HepG2 (cell line): ENCODE data around the gene PRRT2. TPM values are rescaled to one million over a fixed set of nuclear protein-coding genes. Genes with fewer than 3 reads are reported as not detected.

Experiments
- AHR ChIP-seq: IDR thresholded peaks from 2 replicates; pipeline ENCODE4 v1.6.1; 2018; ENCODE audit warnings: missing genetic modification reagents, missing compliant biosample characterization
- ASH2L ChIP-seq: fragments of 300-600, 200-600 bp; sonication (generic); IDR thresholded peaks from 2 replicates; pipeline ENCODE4 v1.7.0; 2017; ENCODE audit warnings: low read depth, mild to moderate bottlenecking, moderate library complexity, mixed read lengths, low read length; ENCODE audit not compliant: insufficient read length
- GABPB1 ChIP-seq: IDR thresholded peaks from 2 replicates; pipeline ENCODE4 v1.6.1; 2016; ENCODE audit warnings: mild to moderate bottlenecking, missing genetic modification reagents, moderate library complexity, missing compliant biosample characterization
- SMYD3 ChIP-seq: sonication (generic); formaldehyde crosslinking; IDR thresholded peaks from 2 replicates; pipeline ENCODE4 v1.8.1; 2023; ENCODE audit warnings: mild to moderate bottlenecking, missing genetic modification reagents
- SOX6 ChIP-seq, 2 experiments: fragments of 450-650 bp in 1 of 2; sonication (generic) in 1 of 2; formaldehyde crosslinking in 1 of 2; IDR thresholded peaks; 2 replicates each; pipeline versions ENCODE4 v1.4.0 to v1.6.1; 2017 to 2020; ENCODE audit warnings: antibody characterized with exemption in 1 of 2, mild to moderate bottlenecking in 1 of 2, missing genetic modification reagents in 1 of 2
- ZNF12 ChIP-seq: sonication (generic); formaldehyde crosslinking; IDR thresholded peaks from 2 replicates; pipeline ENCODE4 v1.5.0; 2020; ENCODE audit warnings: missing genetic modification reagents
- ZNF230 ChIP-seq: sonication (generic); formaldehyde crosslinking; IDR thresholded peaks from 2 replicates; pipeline ENCODE4 v1.4.0; 2020; ENCODE audit warnings: mild to moderate bottlenecking, missing genetic modification reagents
- ZNF282 ChIP-seq: fragments of 450-650 bp; IDR thresholded peaks from 2 replicates; pipeline ENCODE4 v1.6.1; 2018; ENCODE audit not compliant: partially characterized antibody
- ZNF510 ChIP-seq: sonication (generic); formaldehyde crosslinking; IDR thresholded peaks from 2 replicates; pipeline ENCODE4 v1.4.0; 2020; ENCODE audit warnings: low read depth, mild to moderate bottlenecking, missing genetic modification reagents
- ZNF605 ChIP-seq: sonication (generic); formaldehyde crosslinking; IDR thresholded peaks from 2 replicates; pipeline ENCODE4 v1.8.0; 2022; ENCODE audit warnings: mild to moderate bottlenecking, missing genetic modification reagents
- polyA plus RNA-seq, 8 experiments: library from polyadenylated mRNA; depleted of rRNA in 3 of 8; stranded (reverse) in 7 of 8; unstranded in 1 of 8; fragments of >200 nt; fragmentation: Illumina TruSeq in 4 of 8; extraction: Trizol in 4 of 8; gene quantifications; 2 replicates each; pipeline versions ENCODE4 v1.2.1 to v1.2.3, GENCODE V29; 2011 to 2016; ENCODE audit warnings: low read depth in 4 of 8, missing spikeins in 1 of 8, mixed read lengths in 1 of 8; ENCODE audit not compliant: insufficient read depth in 1 of 8
- total RNA-seq, 5 experiments: library from RNA; depleted of rRNA; stranded (reverse); fragments of >200 nt; fragmentation: Illumina TruSeq; extraction: Trizol; gene quantifications; 2 replicates each; pipeline ENCODE4 v1.2.3, GENCODE V29; 2016; ENCODE audit warnings: low read depth in 1 of 5
- TF ChIP-seq, protein P1 (sequence below): sonication (generic); formaldehyde crosslinking; IDR thresholded peaks from 2 replicates; pipeline ENCODE4 v1.8.1; 2023; ENCODE audit warnings: mild to moderate bottlenecking, missing genetic modification reagents
- TF ChIP-seq, protein P2 (sequence below): sonication (generic); formaldehyde crosslinking; IDR thresholded peaks from 2 replicates; pipeline ENCODE4 v1.4.0; 2020; ENCODE audit warnings: mild to moderate bottlenecking, missing genetic modification reagents
- TF ChIP-seq, protein P3 (sequence below): sonication (generic); formaldehyde crosslinking; IDR thresholded peaks from 2 replicates; pipeline ENCODE4 v1.4.0; 2020; ENCODE audit warnings: mild to moderate bottlenecking, missing genetic modification reagents
- TF ChIP-seq, protein P4 (sequence below), 2 experiments: sonication (generic) in 1 of 2; formaldehyde crosslinking in 1 of 2; IDR thresholded peaks; 2 replicates each; pipeline versions ENCODE4 v1.4.0 to v1.6.1; 2016 to 2020; ENCODE audit warnings: borderline replicate concordance in 1 of 2, low read depth in 1 of 2, mild to moderate bottlenecking in 1 of 2, missing genetic modification reagents in 1 of 2
- TF ChIP-seq, protein P5 (sequence below): sonication (generic); formaldehyde crosslinking; IDR thresholded peaks from 2 replicates; pipeline ENCODE4 v1.4.0; 2020; ENCODE audit warnings: mild to moderate bottlenecking, missing genetic modification reagents
- TF ChIP-seq, protein P6 (sequence below): sonication (generic); formaldehyde crosslinking; IDR thresholded peaks from 2 replicates; pipeline ENCODE4 v1.5.0; 2020; ENCODE audit warnings: missing genetic modification reagents

Gene PRRT2
- total and polyA plus RNA-seq, 2 of the 13 experiments (the other 11 are each of a cell fraction or from before 2014, with no cell fraction given): 0.51 to 1.1 TPM

DNA sequence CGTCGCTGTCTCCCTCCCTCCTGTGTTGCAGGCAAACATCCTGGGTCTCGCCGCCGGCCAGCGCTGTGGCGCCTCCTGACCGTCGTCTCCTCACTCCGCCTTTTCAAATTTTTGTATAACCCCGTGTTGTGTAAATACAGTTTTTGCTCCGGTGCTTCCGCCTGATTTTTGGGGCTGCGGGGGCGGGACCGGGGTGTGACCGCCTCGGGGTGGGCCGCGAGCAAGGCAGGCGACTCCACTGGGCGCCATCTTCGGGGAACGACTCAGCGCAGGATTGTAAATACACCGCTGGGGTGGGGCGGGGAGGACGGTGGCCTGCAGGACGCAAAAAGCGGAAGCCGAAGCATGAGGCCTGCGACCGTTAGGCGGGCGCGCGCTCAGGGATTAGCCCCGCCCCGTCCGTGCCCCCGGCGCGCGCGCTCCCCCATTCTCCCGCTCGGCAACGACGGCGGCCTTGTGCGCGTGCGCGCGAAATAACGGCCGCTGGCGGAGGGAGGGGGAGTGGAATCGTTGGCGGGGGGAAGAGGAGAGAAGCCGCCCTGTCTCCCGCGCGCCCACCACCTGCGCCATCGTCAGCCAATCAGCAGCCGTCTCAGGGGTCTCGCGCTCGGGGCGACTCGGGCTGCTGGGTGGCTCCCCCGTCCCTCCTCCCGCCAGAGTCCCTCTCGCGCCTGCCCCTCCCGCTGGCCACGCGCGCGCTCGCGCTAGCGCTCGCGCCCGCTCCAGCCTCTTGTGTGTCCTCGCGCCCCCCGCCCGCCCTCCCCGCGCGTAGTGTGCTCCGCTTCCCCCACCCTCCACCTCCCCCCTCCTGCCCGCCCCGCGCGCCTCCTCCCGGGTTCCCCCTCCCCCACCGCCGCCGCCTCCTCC, 6.5 kb upstream of the PRRT2 start (continued):
- TF ChIP-seq, protein P1, sequence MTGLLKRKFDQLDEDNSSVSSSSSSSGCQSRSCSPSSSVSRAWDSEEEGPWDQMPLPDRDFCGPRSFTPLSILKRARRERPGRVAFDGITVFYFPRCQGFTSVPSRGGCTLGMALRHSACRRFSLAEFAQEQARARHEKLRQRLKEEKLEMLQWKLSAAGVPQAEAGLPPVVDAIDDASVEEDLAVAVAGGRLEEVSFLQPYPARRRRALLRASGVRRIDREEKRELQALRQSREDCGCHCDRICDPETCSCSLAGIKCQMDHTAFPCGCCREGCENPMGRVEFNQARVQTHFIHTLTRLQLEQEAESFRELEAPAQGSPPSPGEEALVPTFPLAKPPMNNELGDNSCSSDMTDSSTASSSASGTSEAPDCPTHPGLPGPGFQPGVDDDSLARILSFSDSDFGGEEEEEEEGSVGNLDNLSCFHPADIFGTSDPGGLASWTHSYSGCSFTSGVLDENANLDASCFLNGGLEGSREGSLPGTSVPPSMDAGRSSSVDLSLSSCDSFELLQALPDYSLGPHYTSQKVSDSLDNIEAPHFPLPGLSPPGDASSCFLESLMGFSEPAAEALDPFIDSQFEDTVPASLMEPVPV (CRISPR knock-in tag): peak; percentile 91
- TF ChIP-seq ASH2L: peak; percentile 94
- peak; percentile 29; the same call in 1 of the 2 replicates for TF ChIP-seq ZNF12 (CRISPR knock-in tag)
- TF ChIP-seq ZNF510 (CRISPR knock-in tag): no peak
- no peak for TF ChIP-seq ZNF282
- TF ChIP-seq ZNF230 (CRISPR knock-in tag): peak; percentile 83; the same call in 1 of the 2 replicates
- TF ChIP-seq, protein P2, sequence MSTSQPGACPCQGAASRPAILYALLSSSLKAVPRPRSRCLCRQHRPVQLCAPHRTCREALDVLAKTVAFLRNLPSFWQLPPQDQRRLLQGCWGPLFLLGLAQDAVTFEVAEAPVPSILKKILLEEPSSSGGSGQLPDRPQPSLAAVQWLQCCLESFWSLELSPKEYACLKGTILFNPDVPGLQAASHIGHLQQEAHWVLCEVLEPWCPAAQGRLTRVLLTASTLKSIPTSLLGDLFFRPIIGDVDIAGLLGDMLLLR (CRISPR knock-in tag): 0 out of 2 replicates have a peak, but pooled peaks have one; percentile 42
- TF ChIP-seq, protein P3, sequence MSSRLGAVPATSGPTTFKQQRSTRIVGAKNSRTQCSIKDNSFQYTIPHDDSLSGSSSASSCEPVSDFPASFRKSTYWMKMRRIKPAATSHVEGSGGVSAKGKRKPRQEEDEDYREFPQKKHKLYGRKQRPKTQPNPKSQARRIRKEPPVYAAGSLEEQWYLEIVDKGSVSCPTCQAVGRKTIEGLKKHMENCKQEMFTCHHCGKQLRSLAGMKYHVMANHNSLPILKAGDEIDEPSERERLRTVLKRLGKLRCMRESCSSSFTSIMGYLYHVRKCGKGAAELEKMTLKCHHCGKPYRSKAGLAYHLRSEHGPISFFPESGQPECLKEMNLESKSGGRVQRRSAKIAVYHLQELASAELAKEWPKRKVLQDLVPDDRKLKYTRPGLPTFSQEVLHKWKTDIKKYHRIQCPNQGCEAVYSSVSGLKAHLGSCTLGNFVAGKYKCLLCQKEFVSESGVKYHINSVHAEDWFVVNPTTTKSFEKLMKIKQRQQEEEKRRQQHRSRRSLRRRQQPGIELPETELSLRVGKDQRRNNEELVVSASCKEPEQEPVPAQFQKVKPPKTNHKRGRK: no peak
- TF ChIP-seq ZNF605: 0 out of 2 replicates have a peak, but pooled peaks have one; percentile 15
- no peak for TF ChIP-seq SOX6 (IDR thresholded peaks at IDR 0.05)
- peak; percentile 87 for TF ChIP-seq SOX6 (CRISPR knock-in tag; IDR thresholded peaks at IDR 0.05)
- TF ChIP-seq, protein P4, sequence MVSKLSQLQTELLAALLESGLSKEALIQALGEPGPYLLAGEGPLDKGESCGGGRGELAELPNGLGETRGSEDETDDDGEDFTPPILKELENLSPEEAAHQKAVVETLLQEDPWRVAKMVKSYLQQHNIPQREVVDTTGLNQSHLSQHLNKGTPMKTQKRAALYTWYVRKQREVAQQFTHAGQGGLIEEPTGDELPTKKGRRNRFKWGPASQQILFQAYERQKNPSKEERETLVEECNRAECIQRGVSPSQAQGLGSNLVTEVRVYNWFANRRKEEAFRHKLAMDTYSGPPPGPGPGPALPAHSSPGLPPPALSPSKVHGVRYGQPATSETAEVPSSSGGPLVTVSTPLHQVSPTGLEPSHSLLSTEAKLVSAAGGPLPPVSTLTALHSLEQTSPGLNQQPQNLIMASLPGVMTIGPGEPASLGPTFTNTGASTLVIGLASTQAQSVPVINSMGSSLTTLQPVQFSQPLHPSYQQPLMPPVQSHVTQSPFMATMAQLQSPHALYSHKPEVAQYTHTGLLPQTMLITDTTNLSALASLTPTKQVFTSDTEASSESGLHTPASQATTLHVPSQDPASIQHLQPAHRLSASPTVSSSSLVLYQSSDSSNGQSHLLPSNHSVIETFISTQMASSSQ (IDR thresholded peaks at IDR 0.05; ENCODE audit: low read depth): no peak
- TF ChIP-seq, protein P4 (CRISPR knock-in tag; IDR thresholded peaks at IDR 0.05; ENCODE audit: borderline replicate concordance): peak; percentile 91
- peak; percentile 92 for TF ChIP-seq GABPB1 (CRISPR knock-in tag)
- peak; percentile 95 for TF ChIP-seq AHR (CRISPR knock-in tag)
- TF ChIP-seq SMYD3 (CRISPR knock-in tag): peak; percentile 96
- TF ChIP-seq, protein P5, sequence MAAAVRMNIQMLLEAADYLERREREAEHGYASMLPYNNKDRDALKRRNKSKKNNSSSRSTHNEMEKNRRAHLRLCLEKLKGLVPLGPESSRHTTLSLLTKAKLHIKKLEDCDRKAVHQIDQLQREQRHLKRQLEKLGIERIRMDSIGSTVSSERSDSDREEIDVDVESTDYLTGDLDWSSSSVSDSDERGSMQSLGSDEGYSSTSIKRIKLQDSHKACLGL: peak; percentile 88
- TF ChIP-seq, protein P6, sequence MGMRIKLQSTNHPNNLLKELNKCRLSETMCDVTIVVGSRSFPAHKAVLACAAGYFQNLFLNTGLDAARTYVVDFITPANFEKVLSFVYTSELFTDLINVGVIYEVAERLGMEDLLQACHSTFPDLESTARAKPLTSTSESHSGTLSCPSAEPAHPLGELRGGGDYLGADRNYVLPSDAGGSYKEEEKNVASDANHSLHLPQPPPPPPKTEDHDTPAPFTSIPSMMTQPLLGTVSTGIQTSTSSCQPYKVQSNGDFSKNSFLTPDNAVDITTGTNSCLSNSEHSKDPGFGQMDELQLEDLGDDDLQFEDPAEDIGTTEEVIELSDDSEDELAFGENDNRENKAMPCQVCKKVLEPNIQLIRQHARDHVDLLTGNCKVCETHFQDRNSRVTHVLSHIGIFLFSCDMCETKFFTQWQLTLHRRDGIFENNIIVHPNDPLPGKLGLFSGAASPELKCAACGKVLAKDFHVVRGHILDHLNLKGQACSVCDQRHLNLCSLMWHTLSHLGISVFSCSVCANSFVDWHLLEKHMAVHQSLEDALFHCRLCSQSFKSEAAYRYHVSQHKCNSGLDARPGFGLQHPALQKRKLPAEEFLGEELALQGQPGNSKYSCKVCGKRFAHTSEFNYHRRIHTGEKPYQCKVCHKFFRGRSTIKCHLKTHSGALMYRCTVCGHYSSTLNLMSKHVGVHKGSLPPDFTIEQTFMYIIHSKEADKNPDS: 0 out of 2 replicates have a peak, but pooled peaks have one; percentile 48
